ENCODE measurements around the gene USE1. TPM values are rescaled to one million over a fixed set of nuclear protein-coding genes. Genes with fewer than 3 reads are reported as not detected.

The USE1 gene
- polyA plus RNA-seq, 5 donors: 28.0 to 44.7 (median 33.5) TPM

DNA sequence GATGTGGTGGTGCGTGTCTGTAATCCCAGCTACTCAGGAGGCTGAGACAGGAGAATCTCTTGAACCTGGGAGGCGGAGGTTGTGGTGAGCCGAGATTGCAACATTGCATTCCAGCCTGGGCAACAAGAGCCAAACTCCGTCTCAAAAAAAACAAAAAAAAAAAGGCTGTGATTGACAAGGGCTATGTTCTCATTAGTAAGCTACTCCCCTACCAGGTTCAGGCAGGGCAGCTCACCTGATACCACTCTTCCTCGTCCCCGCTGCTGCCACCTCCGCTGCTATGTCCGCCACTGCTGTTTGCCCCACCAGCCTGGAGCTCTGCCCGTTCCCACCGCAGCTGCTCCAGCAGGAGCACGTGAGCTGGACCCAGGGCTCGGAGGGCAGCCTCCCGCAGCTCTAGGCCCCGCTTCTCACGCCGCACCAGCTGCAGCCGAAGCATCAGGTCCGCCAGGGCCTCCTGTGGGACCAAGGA is 40.0 kb downstream of the USE1 start:
- no peak for DNase-seq

DNA sequence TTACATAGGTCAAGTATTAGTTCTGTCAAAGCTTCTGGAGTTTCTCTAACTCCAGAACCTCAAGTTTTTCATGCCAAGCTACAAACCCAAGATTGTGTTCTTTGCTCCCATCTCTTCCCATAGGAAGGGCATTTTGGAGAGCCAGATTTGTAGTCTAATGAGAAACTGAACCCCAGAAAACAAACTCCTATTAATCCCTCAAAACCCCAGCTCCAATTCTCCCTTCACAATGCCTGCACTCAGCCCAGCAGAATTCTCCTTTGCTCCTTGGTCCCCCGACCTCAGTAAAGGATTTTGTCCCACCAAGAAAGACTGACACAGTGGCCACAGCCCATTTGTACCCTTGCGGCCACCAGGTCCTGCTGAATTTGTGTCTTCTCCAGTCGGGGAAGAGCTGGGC is 41.0 kb downstream of the USE1 start:
- no peak for DNase-seq

DNA sequence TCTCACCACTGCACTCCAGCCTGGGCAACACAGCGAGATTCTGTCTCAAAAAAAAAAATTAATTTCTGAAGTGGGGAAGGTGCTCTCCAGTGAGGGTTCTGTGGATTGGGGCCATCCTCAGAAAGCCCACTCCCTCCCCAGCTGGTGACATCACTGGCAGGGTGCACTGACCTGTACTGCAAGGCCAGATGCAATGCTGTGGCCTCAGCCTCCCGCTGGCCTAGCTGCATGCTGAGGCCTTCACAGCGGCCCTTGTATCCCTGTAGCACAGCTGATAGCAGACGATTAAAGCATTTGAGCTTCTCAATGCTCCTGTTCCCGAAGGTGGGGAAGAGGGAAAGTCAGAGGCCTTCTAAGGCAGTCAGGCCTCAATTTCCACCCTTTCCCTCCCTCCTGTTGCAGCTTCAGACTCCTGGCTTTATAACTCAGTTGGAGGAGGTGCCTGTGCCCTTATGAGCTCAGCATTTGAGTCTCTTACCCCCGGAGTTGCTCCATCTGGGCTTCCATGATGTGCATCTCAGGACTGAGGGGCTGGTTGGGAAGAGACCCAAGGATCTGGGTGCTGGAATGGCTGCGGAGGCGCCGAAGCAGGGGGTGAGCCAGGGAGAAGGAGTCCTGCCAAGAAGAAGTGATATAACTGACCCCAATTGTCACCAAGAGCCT is 44.1 kb downstream of the USE1 start:
- DNase-seq: no peak

DNA sequence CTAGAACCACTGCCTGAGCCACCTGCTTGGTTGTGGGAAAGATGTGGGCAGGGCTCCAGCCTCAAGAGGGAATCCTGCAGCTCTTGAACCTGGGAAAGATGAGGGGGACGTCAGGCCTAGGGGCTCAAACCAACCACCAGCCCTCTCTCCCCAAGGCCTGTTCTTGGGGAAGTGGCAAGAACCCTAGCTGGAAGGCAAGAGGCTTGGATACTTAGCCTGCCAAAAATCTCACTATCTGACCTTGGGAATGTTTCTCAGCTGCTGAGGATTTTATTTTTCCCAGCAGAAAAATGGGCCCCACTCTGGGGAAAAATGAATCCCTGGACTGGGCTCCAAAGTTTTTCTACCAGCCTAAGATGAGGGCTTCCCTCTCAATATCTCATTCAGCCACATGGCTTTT is 44.8 kb downstream of the USE1 start:
- DNase-seq: no peak

GRCh38 chr19:17260842-17261325 is 45.7 kb downstream of the USE1 start:
- DNase-seq: peak in 1 of 2 donors; percentile 53

- DNase-seq: no peak
Observed at GRCh38 chr19:17262557-17262956, 47.4 kb downstream of the USE1 start.

- DNase-seq: no peak
Observed at GRCh38 chr19:17263712-17264640, 48.8 kb downstream of the USE1 start.

DNA sequence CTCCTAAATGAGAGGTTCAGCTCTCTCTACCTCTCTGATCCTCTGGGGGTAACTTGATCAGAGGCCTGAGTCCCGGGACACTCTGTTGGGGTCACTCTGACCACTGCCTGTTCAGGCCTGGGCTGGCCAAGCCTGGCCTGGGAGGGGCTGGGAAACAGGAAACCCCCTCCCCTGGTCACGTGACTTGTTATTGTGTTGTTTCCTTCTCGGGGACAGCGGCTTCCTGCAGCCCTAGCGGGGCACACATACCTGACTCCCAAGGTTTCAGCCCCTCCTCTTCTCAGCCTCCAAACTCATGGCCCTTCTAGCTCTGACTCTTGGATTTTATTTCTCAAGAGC is 49.5 kb downstream of the USE1 start, which contains the start of gene USHBP1:
Gene USHBP1, minus strand, starts transcription at position 105 of the 339 bp plus-strand sequence. CDS start 446 bp downstream, outside the sequence.
- DNase-seq: no peak

DNA sequence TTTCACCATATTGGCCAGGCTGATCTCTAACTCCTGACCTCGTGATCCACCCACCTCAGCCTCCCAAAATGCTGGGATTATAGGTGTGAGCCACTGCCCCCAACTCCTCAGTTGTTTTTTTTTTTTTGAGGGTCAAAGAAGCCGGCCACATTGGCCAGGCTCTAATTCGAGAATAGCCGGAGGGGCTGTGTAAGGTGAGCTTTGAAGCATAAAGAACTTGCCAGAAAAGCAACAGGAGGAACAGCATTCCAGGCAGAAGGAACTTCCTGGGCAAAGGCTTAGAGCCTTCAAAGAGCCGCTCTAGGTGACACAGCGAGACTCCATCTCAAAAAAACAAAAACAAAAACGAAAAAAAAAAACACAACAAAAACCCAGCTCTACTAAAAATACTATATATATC is 50.9 kb downstream of the USE1 start:
- DNase-seq: no peak

- no peak for DNase-seq
Observed at GRCh38 chr19:17266589-17266974, 51.4 kb downstream of the USE1 start.

DNA sequence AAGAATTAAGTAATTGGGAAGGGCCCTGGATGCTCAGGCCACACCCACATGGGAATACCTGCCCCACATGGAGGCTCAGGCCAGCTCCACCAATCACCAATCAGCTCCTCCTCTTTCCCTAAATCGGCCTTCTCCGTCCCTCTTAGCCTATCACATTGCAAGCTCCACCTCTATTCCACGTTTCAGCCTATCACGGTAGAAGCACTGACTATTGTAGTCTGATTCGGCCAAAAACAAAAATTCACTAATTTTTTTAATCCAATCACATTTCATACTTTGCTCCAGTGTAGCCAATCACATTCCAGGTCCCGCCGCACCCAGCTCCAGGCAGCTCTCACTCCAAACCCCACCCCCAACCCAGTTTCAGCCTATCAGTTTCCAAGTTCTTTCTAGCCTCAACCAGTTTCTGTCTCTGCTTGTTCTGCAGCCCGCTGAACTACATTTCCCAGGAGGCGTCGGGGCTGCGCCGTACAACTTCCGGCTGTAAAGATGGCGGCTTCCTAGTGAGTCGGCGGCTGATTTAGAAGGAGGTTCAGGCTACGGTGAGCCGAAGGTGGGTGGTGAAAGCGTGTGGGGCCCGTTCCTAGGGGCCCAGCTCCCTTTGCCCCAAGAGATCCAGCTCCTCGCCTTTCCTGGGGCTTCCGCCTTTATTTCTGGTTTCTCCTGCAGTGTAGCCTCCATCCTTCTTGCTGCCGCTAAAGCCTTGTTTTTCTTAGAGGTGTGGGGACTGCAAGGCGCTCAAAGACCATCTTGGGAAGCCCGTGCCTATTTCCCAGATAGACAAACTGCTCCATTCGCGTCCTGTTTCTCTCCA is 52.0 kb downstream of the USE1 start, which contains the start of gene BABAM1:
Gene BABAM1, plus strand, starts transcription at position 469 of the 814 bp plus-strand sequence. CDS start 1,364 bp downstream, outside the sequence.
- peak; percentile 94 to 97 for DNase-seq

GRCh38 chr19:17268754-17269153 is 53.6 kb downstream of the USE1 start:
- DNase-seq: no peak

Other genes with a start within 250 kb of the USE1 start
- 10 to 100 TPM; 52.7 to 89.9 (median 62.8) TPM for gene CPAMD8, start 188.5 kb upstream of the USE1 start, polyA plus RNA-seq (ENCODE audit: insufficient read depth in 1 of 5, insufficient read length in 5 of 5, low replicate concordance in 1 of 5)
- 10 to 100 TPM; 11.1 to 16.7 (median 13.4) TPM for gene HAUS8, start 139.9 kb upstream of the USE1 start, polyA plus RNA-seq (ENCODE audit: insufficient read depth in 1 of 5, insufficient read length in 5 of 5, low replicate concordance in 1 of 5)
- gene MYO9B, start 139.6 kb upstream of the USE1 start, polyA plus RNA-seq (ENCODE audit: insufficient read depth in 1 of 5, insufficient read length in 5 of 5, low replicate concordance in 1 of 5): 10 to 100 TPM; 43.6 to 64.8 (median 55.6) TPM
- gene OCEL1, start 10.9 kb downstream of the USE1 start, polyA plus RNA-seq (ENCODE audit: insufficient read depth in 1 of 5, insufficient read length in 5 of 5, low replicate concordance in 1 of 5): 10 to 100 TPM; 10.7 to 22.8 (median 12.0) TPM
- 10 to 100 TPM; 19.8 to 46.6 (median 24.9) TPM for gene NR2F6, start 30.6 kb downstream of the USE1 start, polyA plus RNA-seq (ENCODE audit: insufficient read depth in 1 of 5, insufficient read length in 5 of 5, low replicate concordance in 1 of 5)
- gene USHBP1, start 49.4 kb downstream of the USE1 start, polyA plus RNA-seq (ENCODE audit: insufficient read depth in 1 of 5, insufficient read length in 5 of 5, low replicate concordance in 1 of 5): 10 to 100 TPM in 3 of 5 donors, 1 to 10 TPM in 2; 9.2 to 12.0 (median 10.3) TPM
- gene BABAM1, start 52.1 kb downstream of the USE1 start, polyA plus RNA-seq (ENCODE audit: insufficient read depth in 1 of 5, insufficient read length in 5 of 5, low replicate concordance in 1 of 5): 100 to 1,000 TPM; 103 to 116 (median 106) TPM
- 1 to 10 TPM; 1.3 to 2.2 (median 1.8) TPM for gene ANKLE1, start 66.5 kb downstream of the USE1 start, polyA plus RNA-seq (ENCODE audit: insufficient read depth in 1 of 5, insufficient read length in 5 of 5, low replicate concordance in 1 of 5)
- gene ABHD8, start 88.1 kb downstream of the USE1 start, polyA plus RNA-seq (ENCODE audit: insufficient read depth in 1 of 5, insufficient read length in 5 of 5, low replicate concordance in 1 of 5): 10 to 100 TPM in 3 of 5 donors, 1 to 10 TPM in 2; 5.9 to 15.2 (median 10.4) TPM
- 10 to 100 TPM; 31.0 to 52.5 (median 36.6) TPM for gene MRPL34, start 90.5 kb downstream of the USE1 start, polyA plus RNA-seq (ENCODE audit: insufficient read depth in 1 of 5, insufficient read length in 5 of 5, low replicate concordance in 1 of 5)
- gene DDA1, start 94.2 kb downstream of the USE1 start, polyA plus RNA-seq (ENCODE audit: insufficient read depth in 1 of 5, insufficient read length in 5 of 5, low replicate concordance in 1 of 5): 10 to 100 TPM; 27.5 to 40.6 (median 30.2) TPM
- 10 to 100 TPM in 3 of 5 donors, 1 to 10 TPM in 2; 8.1 to 13.0 (median 11.9) TPM for gene ANO8, start 119.5 kb downstream of the USE1 start, polyA plus RNA-seq (ENCODE audit: insufficient read depth in 1 of 5, insufficient read length in 5 of 5, low replicate concordance in 1 of 5)
- 10 to 100 TPM; 18.1 to 29.1 (median 23.0) TPM for gene GTPBP3, start 122.2 kb downstream of the USE1 start, polyA plus RNA-seq (ENCODE audit: insufficient read depth in 1 of 5, insufficient read length in 5 of 5, low replicate concordance in 1 of 5)
- gene PLVAP, start 162.0 kb downstream of the USE1 start, polyA plus RNA-seq (ENCODE audit: insufficient read depth in 1 of 5, insufficient read length in 5 of 5, low replicate concordance in 1 of 5): 10 to 100 TPM; 10.1 to 24.4 (median 19.6) TPM
- under 1 TPM in 4 of 5 donors, not detected in 1; 0.13 to 0.27 (median 0.21) TPM for gene CCDC194, start 178.8 kb downstream of the USE1 start, polyA plus RNA-seq (ENCODE audit: insufficient read depth in 1 of 5, insufficient read length in 5 of 5, low replicate concordance in 1 of 5)
- gene BST2, start 190.3 kb downstream of the USE1 start, polyA plus RNA-seq (ENCODE audit: insufficient read depth in 1 of 5, insufficient read length in 5 of 5, low replicate concordance in 1 of 5): 10 to 100 TPM; 15.2 to 21.7 (median 17.8) TPM
- 10 to 100 TPM; 38.1 to 73.5 (median 48.8) TPM for gene MVB12A, start 204.7 kb downstream of the USE1 start, polyA plus RNA-seq (ENCODE audit: insufficient read depth in 1 of 5, insufficient read length in 5 of 5, low replicate concordance in 1 of 5)
- gene TMEM221, start 233.3 kb downstream of the USE1 start, polyA plus RNA-seq (ENCODE audit: insufficient read depth in 1 of 5, insufficient read length in 5 of 5, low replicate concordance in 1 of 5): 1 to 10 TPM; 1.2 to 2.7 (median 1.7) TPM
- gene NXNL1, start 245.6 kb downstream of the USE1 start, polyA plus RNA-seq (ENCODE audit: insufficient read depth in 1 of 5, insufficient read length in 5 of 5, low replicate concordance in 1 of 5): under 1 TPM in 2 of 5 donors, not detected in 3; 0.11 to 0.26 TPM